CD14-positive monocyte (primary cell): Measurements from ENCODE around the gene LPCAT4. TPM values are rescaled to one million over a fixed set of nuclear protein-coding genes. Genes with fewer than 3 reads are reported as not detected.
"Not testable (repeated sequence)": the region's sequence is repeated elsewhere in the genome, so short reads cannot be mapped to it uniquely, and the experiment has no call there.

Experiments used
- DNase-seq, 3 donors: peaks; one replicate each; pipeline ENCODE4 v3.0.0-alpha.2; 2011 to 2022
- H2AFZ ChIP-seq: 2 replicates; pipeline ENCODE4 v1.6.0; 2012; ENCODE audit warnings: mild to moderate bottlenecking, low read depth, low read length, inconsistent platforms; ENCODE audit not compliant: insufficient read depth, poor library complexity, severe bottlenecking
- H3K27ac ChIP-seq, 2 donors: 1 replicate in 1 of 2; 2 replicates in 1 of 2; pipeline ENCODE4 v1.5.1; 2012 to 2013; ENCODE audit warnings: low read length in 2 of 2, control low read depth in 1 of 2, inconsistent platforms in 1 of 2, low read depth in 1 of 2, mild to moderate bottlenecking in 1 of 2
- H3K27me3 ChIP-seq, 2 donors: one replicate each; pipeline versions ENCODE4 v1.6.0 to v1.6.1; 2011 to 2013; ENCODE audit warnings: low read length in 2 of 2; ENCODE audit not compliant: control insufficient read depth in 2 of 2, insufficient read depth in 2 of 2
- H3K36me3 ChIP-seq, 2 donors: replicated peaks in 1 of 2; 1 replicate in 1 of 2; 2 replicates in 1 of 2; pipeline versions ENCODE4 v1.5.1 to v1.6.1; 2012 to 2013; ENCODE audit warnings: low read length in 2 of 2, control low read depth in 1 of 2, inconsistent platforms in 1 of 2, mild to moderate bottlenecking in 1 of 2; ENCODE audit not compliant: insufficient read depth in 2 of 2, control insufficient read depth in 1 of 2
- H3K4me1 ChIP-seq, 2 donors: 1 replicate in 1 of 2; 2 replicates in 1 of 2; pipeline versions ENCODE4 v1.5.1 to v1.6.1; 2012 to 2013; ENCODE audit warnings: low read length in 2 of 2, control low read depth in 1 of 2, inconsistent platforms in 1 of 2, mild to moderate bottlenecking in 1 of 2, moderate library complexity in 1 of 2; ENCODE audit not compliant: insufficient read depth in 2 of 2, control insufficient read depth in 1 of 2
- H3K4me2 ChIP-seq: replicated peaks from 2 replicates; pipeline ENCODE3; 2012; ENCODE audit warnings: low read length, moderate library complexity, mild to moderate bottlenecking; ENCODE audit not compliant: poor library complexity, severe bottlenecking; ENCODE audit errors: extremely low read depth
- H3K4me3 ChIP-seq, 3 experiments: fragments of 200-600 bp in 1 of 3; sonication (generic) in 1 of 3; replicated peaks in 1 of 3; 1 replicate in 2 of 3; 2 replicates in 1 of 3; pipeline ENCODE4 v1.5.1; 2011 to 2013; ENCODE audit warnings: low read length in 3 of 3, mild to moderate bottlenecking in 3 of 3, control low read depth in 2 of 3, low read depth in 2 of 3, inconsistent platforms in 1 of 3, moderate library complexity in 1 of 3
- H3K79me2 ChIP-seq: 2 replicates; pipeline ENCODE4 v1.6.0; 2012; ENCODE audit warnings: mild to moderate bottlenecking, control low read depth, inconsistent platforms, low read length, moderate library complexity; ENCODE audit not compliant: insufficient read depth
- H3K9ac ChIP-seq: 2 replicates; pipeline ENCODE4 v1.6.0; 2017; ENCODE audit warnings: low read length, mild to moderate bottlenecking; ENCODE audit not compliant: insufficient read depth, poor library complexity, severe bottlenecking
- H3K9me3 ChIP-seq, 2 donors: replicated peaks in 1 of 2; 1 replicate in 1 of 2; 2 replicates in 1 of 2; pipeline versions ENCODE4 v1.5.1 to v1.6.1; 2012 to 2013; ENCODE audit warnings: low read length in 2 of 2, control low read depth in 1 of 2; ENCODE audit not compliant: control insufficient read depth in 1 of 2, insufficient read depth in 1 of 2
- H4K20me1 ChIP-seq: 2 replicates; pipeline ENCODE4 v1.6.0; 2012; ENCODE audit warnings: mild to moderate bottlenecking, low read length, control low read depth, moderate library complexity; ENCODE audit not compliant: insufficient read depth
- H3K27ac Mint-ChIP-seq, 7 donors: one replicate each; pipeline ENCODE4 v1.8.0; 2020; ENCODE audit warnings: mild to moderate bottlenecking in 7 of 7, mixed read lengths in 7 of 7, moderate library complexity in 6 of 7, inconsistent platforms in 2 of 7
- H3K27me3 Mint-ChIP-seq, 3 donors: one replicate each; pipeline ENCODE4 v1.8.0; 2021 to 2022; ENCODE audit warnings: low read depth in 3 of 3, mild to moderate bottlenecking in 3 of 3, mixed read lengths in 3 of 3, moderate library complexity in 3 of 3, inconsistent platforms in 1 of 3
- H3K36me3 Mint-ChIP-seq, 2 donors: one replicate each; pipeline ENCODE4 v1.8.0; 2020; ENCODE audit warnings: mixed read lengths in 2 of 2, inconsistent platforms in 1 of 2, mild to moderate bottlenecking in 1 of 2
- H3K4me1 Mint-ChIP-seq: one replicate; pipeline ENCODE4 v1.8.0; 2020; ENCODE audit warnings: mild to moderate bottlenecking, mixed read lengths
- H3K4me3 Mint-ChIP-seq, 2 donors: one replicate each; pipeline ENCODE4 v1.8.0; 2020; ENCODE audit warnings: mild to moderate bottlenecking in 2 of 2, mixed read lengths in 2 of 2, moderate library complexity in 1 of 2
- H3K9me3 Mint-ChIP-seq, 7 donors: one replicate each; pipeline ENCODE4 v1.8.0; 2020 to 2022; ENCODE audit warnings: mixed read lengths in 7 of 7, mild to moderate bottlenecking in 6 of 7, moderate library complexity in 6 of 7, inconsistent platforms in 2 of 7
- WGBS: methylation state at CpG from one replicate; pipeline ENCODE4 v1.1.5; 2013; ENCODE audit warnings: missing lambda C conversion rate; ENCODE audit not compliant: insufficient coverage; 5-methylcytosine and 5-hydroxymethylcytosine counted together
- intact Hi-C, 2 donors: fragments of 100-400 bp; cut with micrococcal nuclease; formaldehyde crosslinking; loops; one replicate each; pipeline versions ENCODE4 v1.15.0 to v1.15.1; 2023
- polyA plus RNA-seq, 3 donors: library from polyadenylated mRNA; depleted of rRNA in 1 of 3; unstranded in 2 of 3; stranded (reverse) in 1 of 3; fragments of 300-500 nt in 2 of 3; fragments of >200 nt in 1 of 3; fragmentation: Illumina TruSeq in 2 of 3; gene quantifications; 1 replicate in 2 of 3; 2 replicates in 1 of 3; pipeline ENCODE4 v1.2.3, GENCODE V29; 2012 to 2021
- TF ChIP-seq, protein P1 (sequence below): fragments of 200-600 bp; IDR thresholded peaks from one replicate; pipeline ENCODE4 v1.8.0; 2022; ENCODE audit warnings: antibody characterized with exemption, mild to moderate bottlenecking

Gene LPCAT4
- polyA plus RNA-seq, 3 donors, result 3.3 to 39.5 (median 4.2) TPM

- TF ChIP-seq, protein P1, sequence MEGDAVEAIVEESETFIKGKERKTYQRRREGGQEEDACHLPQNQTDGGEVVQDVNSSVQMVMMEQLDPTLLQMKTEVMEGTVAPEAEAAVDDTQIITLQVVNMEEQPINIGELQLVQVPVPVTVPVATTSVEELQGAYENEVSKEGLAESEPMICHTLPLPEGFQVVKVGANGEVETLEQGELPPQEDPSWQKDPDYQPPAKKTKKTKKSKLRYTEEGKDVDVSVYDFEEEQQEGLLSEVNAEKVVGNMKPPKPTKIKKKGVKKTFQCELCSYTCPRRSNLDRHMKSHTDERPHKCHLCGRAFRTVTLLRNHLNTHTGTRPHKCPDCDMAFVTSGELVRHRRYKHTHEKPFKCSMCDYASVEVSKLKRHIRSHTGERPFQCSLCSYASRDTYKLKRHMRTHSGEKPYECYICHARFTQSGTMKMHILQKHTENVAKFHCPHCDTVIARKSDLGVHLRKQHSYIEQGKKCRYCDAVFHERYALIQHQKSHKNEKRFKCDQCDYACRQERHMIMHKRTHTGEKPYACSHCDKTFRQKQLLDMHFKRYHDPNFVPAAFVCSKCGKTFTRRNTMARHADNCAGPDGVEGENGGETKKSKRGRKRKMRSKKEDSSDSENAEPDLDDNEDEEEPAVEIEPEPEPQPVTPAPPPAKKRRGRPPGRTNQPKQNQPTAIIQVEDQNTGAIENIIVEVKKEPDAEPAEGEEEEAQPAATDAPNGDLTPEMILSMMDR, result no peak
- DNase-seq, result no peak
- no peaks in the 10 kb centered on the region for H3K79me2 ChIP-seq
- intact Hi-C loops, result no loop called here
- no peak overlapping the region for H2AFZ ChIP-seq
- H3K36me3 ChIP-seq, result no peaks in the 10 kb centered on the region
- H3K9me3 Mint-ChIP-seq, result no peaks in the 10 kb centered on the region
- no peaks in the 10 kb centered on the region for H3K36me3 Mint-ChIP-seq
- H3K27ac ChIP-seq, result no peak overlapping the region
- no peak overlapping the region for H3K27ac Mint-ChIP-seq
- WGBS, result no CpG with 5 or more reads among the region's 2 CpGs
- no peaks in the 10 kb centered on the region for H3K4me1 Mint-ChIP-seq
- peaks cover 0 to 7% (median 2%) of the 10 kb centered on the region in 3 donors for H3K27me3 Mint-ChIP-seq
- no peak overlapping the region for H3K4me2 ChIP-seq
- no peaks in the 10 kb centered on the region for H4K20me1 ChIP-seq
- no peaks in the 10 kb centered on the region for H3K27me3 ChIP-seq
- no peaks in the 10 kb centered on the region for H3K9me3 ChIP-seq
- H3K9ac ChIP-seq, result no peak overlapping the region
- H3K4me1 ChIP-seq, result no peaks in the 10 kb centered on the region
- H3K4me3 Mint-ChIP-seq, result no peak overlapping the region
- no peak overlapping the region for H3K4me3 ChIP-seq
Observed at GRCh38 chr15:34376856-34377255, 9.9 kb upstream of the LPCAT4 start.

GRCh38 chr15:34375541-34375940 is 8.5 kb upstream of the LPCAT4 start:
- no CpG with 5 or more reads among the region's 2 CpGs for WGBS
- intact Hi-C loops, H3K4me2 ChIP-seq, DNase-seq, H3K9me3 ChIP-seq, H3K27ac ChIP-seq, H3K4me1 Mint-ChIP-seq, H4K20me1 ChIP-seq, H3K4me3 Mint-ChIP-seq, H3K27ac Mint-ChIP-seq, H3K36me3 Mint-ChIP-seq, H3K36me3 ChIP-seq, H3K4me3 ChIP-seq, H3K27me3 ChIP-seq, H3K9me3 Mint-ChIP-seq, H3K79me2 ChIP-seq, H3K9ac ChIP-seq, H2AFZ ChIP-seq, H3K27me3 Mint-ChIP-seq, H3K4me1 ChIP-seq: not testable (repeated sequence)
